ENCODE measurements around the gene CLTCL1.

- TF ChIP-seq E2F6 (IDR thresholded peaks at IDR 0.05; ENCODE audit: borderline replicate concordance in 1 of 2, extremely low read depth in 1 of 2, insufficient read depth in 1 of 2, insufficient read length in 1 of 2, low read depth in 1 of 2, low read length in 1 of 2, poor library complexity in 1 of 2, severe bottlenecking in 1 of 2), result no peak
- TF ChIP-seq STAG1 (CRISPR knock-in tag; IDR thresholded peaks at IDR 0.05; ENCODE audit: borderline replicate concordance), result no peak
- no peak for TF ChIP-seq ELK1 (CRISPR knock-in tag; IDR thresholded peaks at IDR 0.05)
- no peak for TF ChIP-seq POLR2A (conservative IDR thresholded peaks at IDR 0.05)
- TF ChIP-seq NRF1 (conservative IDR thresholded peaks at IDR 0.05 in 1 of 2, IDR thresholded peaks at IDR 0.05 in 1 of 2), result no peak
- TF ChIP-seq MXI1 (IDR thresholded peaks at IDR 0.05; ENCODE audit: low read depth, low read length), result no peak
Observed at GRCh38 chr22:19234126-19234896, 57.2 kb downstream of the CLTCL1 start.
